HG03469 (cell line): Measurements from ENCODE around the gene PTRH2.

Source experiments
- ATAC-seq: cut with Tn5 transposase; IDR thresholded peaks from one replicate; pipeline ENCODE4 v1.9.1; 2021; ENCODE audit warnings: mild to moderate bottlenecking, moderate library complexity, moderate number of reproducible peaks; ENCODE audit not compliant: unreplicated experiment

The PTRH2 gene

GRCh38 chr17:59722623-59723022 is 15.4 kb upstream of the PTRH2 start:
- no peak for ATAC-seq

GRCh38 chr17:59719526-59719925 is 12.3 kb upstream of the PTRH2 start:
- no peak for ATAC-seq

DNA sequence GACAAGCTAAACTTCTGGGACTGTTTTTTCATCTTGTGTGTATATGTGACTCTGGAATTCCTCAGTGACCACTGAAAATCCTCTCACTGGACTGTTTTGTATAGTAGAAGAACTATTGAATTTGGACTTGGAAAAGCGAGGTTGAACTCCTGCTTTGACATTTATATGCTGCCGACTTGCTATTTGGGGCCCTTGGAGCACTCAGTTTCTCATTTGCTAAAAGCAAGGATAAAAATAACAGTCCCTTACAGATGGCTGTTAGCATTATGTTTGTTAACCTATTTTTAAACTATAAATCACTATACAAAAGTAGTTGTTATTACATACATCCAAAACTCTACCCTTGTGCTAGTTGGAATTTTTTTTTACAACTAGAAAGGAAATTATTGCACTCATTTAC is 9.2 kb upstream of the PTRH2 start:
- no peak for ATAC-seq

GRCh38 chr17:59714255-59714654 is 7.0 kb upstream of the PTRH2 start:
- no peak for ATAC-seq

DNA sequence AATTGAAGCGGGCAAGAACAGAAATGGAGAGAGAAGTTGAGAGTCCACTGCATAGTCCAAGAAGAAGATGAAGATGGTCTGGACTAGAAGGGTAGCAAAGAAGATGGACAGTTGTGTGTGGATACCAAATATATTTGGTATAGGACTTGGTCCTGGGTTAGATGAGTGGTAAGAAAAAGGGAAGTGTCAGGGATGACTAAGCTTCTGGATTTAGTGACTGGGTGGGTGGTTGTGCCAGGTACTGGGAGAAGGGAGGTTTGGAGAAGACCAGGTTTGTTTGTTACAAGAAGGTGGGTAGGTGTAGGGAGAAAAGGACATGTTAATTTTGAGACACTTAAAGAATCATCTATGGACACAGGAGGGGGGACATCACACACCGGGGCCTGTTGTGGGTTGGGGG is 5.6 kb upstream of the PTRH2 start:
- no peak for ATAC-seq

- no peak for ATAC-seq
Observed at GRCh38 chr17:59711936-59712335, 4.7 kb upstream of the PTRH2 start.

DNA sequence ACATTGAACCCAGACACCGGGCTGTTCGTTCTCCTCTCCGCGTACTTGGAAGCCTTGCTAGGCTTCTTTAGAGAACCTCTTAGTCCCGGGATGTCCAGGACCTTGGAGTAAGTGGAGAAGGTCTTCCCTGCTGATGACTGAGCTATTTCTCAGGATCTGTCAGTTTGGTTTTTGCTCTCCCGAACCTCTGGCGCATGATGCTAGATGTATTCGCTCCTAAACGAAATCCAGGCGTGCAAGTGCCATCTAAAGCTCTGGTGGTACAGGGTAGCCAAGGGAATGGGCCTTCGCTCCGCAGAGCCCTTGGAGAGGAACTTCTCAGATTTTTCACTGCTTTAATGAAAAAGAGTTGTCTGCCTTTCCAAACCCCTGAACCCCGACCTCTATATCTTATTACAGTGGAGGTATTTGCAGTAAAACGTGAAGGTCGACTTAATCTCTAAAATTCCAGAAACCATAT is 771 bp upstream of the PTRH2 start:
- ATAC-seq = no peak

GRCh38 chr17:59702304-59702703 is 4.9 kb downstream of the PTRH2 start:
- no peak for ATAC-seq

GRCh38 chr17:59699786-59700185 is 7.4 kb downstream of the PTRH2 start:
- ATAC-seq = no peak

- ATAC-seq = no peak
Observed at GRCh38 chr17:59699218-59699617, 8.0 kb downstream of the PTRH2 start.

GRCh38 chr17:59698143-59698542 is 9.1 kb downstream of the PTRH2 start:
- ATAC-seq = no peak

DNA sequence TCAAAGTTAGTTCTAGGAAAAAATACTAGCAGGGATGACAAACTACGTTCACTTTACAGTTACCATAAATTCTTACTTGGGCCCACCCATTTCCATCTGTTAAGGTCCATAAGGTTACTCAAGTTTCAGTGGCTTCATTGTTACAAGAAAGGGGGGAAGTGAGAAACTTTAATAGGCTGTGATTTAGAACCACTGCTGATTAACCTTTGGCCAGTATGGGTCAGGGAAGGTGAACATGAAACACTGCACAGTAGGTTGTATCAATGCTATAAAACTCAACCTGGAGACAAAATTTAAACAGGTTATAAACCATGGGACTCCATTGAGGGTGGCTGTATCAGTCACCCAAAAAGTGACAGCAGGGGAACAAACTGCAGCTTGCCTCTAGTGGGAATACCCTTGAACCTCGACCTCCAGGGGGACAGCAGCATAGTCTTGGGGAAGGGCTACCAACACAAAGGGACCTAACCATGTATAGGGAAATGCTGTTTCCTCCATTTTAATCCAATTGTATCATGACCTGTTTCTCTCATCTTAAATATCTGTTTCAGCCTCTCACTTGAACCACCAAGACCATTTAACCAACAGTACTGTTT is 10.4 kb downstream of the PTRH2 start:
- ATAC-seq = no peak

DNA sequence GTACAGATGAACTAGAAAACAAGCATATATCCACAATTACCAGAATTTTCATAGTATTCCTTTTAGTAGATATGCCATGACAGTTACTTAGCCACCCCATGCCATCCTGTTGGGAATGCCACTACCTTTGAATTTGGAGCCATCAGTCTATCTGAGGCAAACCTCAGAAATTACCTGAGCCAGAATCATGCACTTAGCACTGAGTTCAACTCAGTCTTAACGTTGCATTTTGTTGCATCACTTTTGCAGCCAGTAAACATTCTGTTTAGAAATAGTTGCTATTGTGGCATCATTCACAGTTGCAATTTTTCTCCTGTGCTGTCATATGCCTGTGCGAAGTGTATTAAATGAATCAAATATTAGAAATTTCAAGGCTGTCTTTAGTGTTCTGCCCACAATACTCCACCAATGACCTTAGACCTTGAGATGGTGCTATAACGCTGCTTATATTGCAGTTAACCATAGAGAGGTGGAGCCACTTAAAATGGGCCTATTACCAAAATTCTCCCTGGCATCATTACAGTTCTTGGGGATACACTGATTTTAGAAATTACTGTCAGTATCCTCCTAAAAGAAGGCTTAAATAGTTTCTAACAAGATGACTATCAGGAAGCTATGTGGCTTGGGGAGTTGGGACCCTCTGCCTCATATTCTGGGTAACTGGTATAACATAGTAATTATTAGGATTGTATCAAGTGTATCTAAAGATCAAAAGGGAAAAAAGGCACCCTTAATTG is 11.1 kb downstream of the PTRH2 start:
- ATAC-seq = no peak

DNA sequence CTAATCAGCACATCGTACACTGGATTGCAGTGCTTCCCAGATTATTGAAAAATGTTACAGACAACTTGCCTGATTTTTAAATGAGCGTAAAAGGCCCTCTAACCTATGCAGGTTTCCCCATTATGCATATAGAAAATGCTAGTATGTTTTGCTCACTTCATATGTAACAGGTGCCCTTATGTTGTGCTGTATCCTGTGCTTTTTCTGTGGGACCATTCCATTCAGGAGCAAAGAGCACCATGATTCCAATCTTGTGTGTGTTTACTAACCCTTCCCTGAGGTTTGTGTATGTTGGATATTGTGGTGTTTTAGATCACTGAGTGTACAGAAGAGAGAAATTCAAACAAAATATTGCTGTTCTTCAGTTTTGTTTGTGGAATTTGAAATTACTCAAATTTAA is 12.9 kb downstream of the PTRH2 start:
- no peak for ATAC-seq

DNA sequence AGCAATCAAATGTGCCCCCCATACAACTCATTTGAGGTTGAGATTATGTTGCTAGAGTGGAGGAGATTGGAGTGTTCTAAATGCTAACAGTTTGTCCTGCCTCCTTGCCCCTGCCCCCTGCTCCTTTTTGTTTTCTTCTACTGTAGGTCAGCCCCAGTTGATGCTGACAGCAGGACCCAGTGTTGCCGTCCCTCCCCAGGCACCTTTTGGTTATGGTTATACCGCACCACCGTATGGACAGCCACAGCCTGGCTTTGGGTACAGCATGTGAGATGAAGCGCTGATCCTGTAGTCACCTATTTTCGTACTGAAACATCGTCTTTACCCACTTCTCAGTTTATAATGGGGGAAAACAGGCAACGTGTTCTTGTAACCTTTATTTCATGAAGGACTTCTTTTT is 13.6 kb downstream of the PTRH2 start:
- ATAC-seq = no peak

DNA sequence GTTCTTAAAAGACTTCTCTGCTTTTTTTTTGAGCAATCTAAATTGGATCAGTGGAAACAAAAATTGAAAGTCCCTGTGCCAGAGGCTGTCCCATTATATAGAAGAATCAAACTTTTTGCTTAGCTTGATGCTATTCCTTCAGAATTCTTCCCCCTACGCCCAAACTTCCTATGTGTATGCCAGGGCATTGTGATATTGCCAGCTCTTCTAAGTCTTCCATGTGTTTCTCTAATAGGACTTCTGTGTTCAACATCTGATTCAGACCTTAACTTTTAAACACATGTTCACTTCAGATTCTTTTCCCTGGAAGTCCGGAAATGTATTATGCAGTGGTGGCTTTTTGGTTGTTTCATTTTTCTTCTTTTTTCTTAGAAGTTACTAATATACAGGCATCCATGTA is 18.7 kb downstream of the PTRH2 start:
- no peak for ATAC-seq

- no peak for ATAC-seq
Observed at GRCh38 chr17:59688008-59688407, 19.2 kb downstream of the PTRH2 start.

DNA sequence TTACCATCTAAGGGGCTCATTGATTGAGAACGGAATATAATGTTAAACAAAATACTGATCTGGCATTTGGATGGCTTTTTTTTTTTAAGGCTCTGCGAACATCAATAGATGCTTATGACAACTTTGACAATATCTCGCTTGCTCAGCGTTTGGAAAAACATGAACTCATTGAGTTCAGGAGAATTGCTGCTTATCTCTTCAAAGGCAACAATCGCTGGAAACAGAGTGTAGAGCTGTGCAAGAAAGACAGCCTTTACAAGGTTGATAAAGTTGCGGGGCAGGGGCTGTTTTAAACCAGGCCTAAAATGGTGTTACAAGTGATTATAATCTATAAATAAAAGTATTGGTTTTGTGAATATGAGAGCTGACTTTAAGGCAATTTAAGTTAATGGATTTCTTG is 22.3 kb downstream of the PTRH2 start:
- ATAC-seq = no peak

DNA sequence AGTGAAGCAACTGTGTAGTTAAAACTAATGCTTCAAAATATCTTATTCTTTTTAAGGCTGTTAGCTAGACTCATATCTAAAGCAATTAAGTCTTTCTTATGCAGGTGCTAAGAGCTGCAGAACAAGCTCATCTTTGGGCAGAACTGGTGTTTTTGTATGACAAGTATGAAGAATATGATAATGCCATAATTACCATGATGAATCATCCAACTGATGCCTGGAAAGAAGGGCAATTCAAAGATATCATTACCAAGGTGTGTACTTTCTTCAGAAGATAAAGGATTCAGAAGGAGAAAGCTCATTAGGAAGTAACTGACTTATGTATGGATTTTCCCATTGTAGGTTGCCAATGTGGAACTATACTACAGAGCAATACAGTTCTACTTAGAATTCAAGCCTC is 23.9 kb downstream of the PTRH2 start:
- ATAC-seq = no peak

DNA sequence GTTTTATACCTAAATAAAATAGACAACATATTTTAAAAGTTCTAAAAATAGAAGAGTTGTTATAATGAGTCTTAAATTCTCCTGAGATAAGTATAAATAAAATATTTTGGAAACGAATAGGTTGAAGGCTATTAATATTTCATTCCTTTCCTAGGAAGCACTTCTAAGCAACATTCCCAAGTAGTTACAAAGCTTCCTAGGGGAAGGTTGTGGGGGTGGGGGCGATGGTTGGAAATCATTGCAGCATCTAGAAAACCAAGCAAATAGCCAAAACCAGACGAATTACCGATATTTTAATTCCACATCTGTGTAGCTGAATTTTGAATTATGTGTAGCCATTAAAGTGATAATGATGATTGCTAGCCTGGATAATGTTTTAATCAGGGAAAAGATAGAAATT is 26.9 kb downstream of the PTRH2 start:
- ATAC-seq = no peak

DNA sequence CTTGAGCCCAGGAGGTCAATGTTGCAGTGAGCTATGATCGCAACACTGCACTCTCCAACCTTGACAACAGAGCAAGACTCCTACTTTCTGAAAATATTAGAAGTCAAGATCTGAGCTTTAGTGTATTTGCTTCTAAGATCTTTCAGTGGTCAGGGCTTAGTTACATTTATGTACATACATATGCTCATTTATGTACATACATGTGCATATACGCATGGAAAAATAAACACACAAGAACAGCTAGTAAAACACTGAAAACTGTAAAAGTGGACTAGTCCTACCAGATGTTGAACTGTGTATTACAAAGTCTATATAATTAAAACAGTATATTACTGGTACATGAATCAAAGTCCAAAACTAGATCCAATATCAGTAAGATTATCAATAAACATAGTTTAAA is 28.3 kb downstream of the PTRH2 start:
- ATAC-seq = no peak

DNA sequence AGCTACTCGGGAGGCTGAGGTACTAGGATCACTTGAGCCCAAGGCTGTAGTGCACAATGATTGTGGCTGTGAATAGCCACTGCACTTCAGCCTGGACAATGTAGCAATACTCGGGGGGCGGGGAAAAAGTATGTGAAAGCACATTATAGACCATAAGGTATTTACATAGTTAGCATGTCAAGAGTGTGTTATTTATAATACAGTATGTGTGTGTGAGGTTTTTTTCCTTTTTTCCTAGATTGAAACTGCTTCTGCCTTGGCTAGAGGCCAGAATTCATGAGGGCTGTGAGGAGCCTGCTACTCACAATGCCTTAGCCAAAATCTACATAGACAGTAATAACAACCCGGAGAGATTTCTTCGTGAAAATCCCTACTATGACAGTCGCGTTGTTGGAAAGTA is 30.5 kb downstream of the PTRH2 start:
- ATAC-seq = no peak

- ATAC-seq = no peak
Observed at GRCh38 chr17:59675231-59675630, 32.0 kb downstream of the PTRH2 start.
